Calu3 (cell line): ENCODE data around the gene ALDH7A1. TPM values are rescaled to one million over a fixed set of nuclear protein-coding genes. Genes with fewer than 3 reads are reported as not detected.
A peak's percentile ranks its signal among the peaks of the same experiment; 100 is the strongest.

Experiments
- BruUV-seq: library from RNA; stranded (reverse); fragments of 400-500 nt; replicated peaks from 2 replicates; lab custom pipeline; 2021; lab: Mats Ljungman, UMichigan
- CTCF ChIA-PET: fragments of 300-600 bp; sonication (Branson Sonifier 250); formaldehyde crosslinking; loops from one replicate; lab custom pipeline; 2022; ENCODE audit warnings: antibody characterized with exemption; lab: Charles Lee
- DNase-seq: peaks from one replicate; pipeline ENCODE4 v3.0.0; 2022
- H3K27ac Mint-ChIP-seq: one replicate; pipeline ENCODE4 v1.8.0; 2022; ENCODE audit warnings: mixed read lengths; ENCODE audit not compliant: unreplicated experiment
- H3K27me3 Mint-ChIP-seq: one replicate; pipeline ENCODE4 v1.8.0; 2022; ENCODE audit warnings: mixed read lengths; ENCODE audit not compliant: unreplicated experiment
- H3K36me3 Mint-ChIP-seq: one replicate; pipeline ENCODE4 v1.8.0; 2022; ENCODE audit warnings: mild to moderate bottlenecking, moderate library complexity, mixed read lengths; ENCODE audit not compliant: insufficient read depth, unreplicated experiment
- H3K4me1 Mint-ChIP-seq: one replicate; pipeline ENCODE4 v1.8.0; 2022; ENCODE audit warnings: mild to moderate bottlenecking, low read depth, mixed read lengths; ENCODE audit not compliant: unreplicated experiment
- H3K4me3 Mint-ChIP-seq: one replicate; pipeline ENCODE4 v1.8.0; 2022; ENCODE audit warnings: mild to moderate bottlenecking, low read depth, moderate library complexity, mixed read lengths; ENCODE audit not compliant: unreplicated experiment
- H3K9me3 Mint-ChIP-seq: one replicate; pipeline ENCODE4 v1.8.0; 2022; ENCODE audit warnings: low read depth, mixed read lengths; ENCODE audit not compliant: unreplicated experiment
- intact Hi-C: fragments of 100-400 bp; cut with micrococcal nuclease; formaldehyde crosslinking; loops from one replicate; pipeline ENCODE4 v1.10.0; 2022; ENCODE audit not compliant: unreplicated experiment
- total RNA-seq: library from RNA; stranded (reverse); gene quantifications from 2 replicates; pipeline ENCODE4 v1.2.3, GENCODE V29; 2022
- TF ChIP-seq, protein P1 (sequence below): fragments of 200-600 bp; IDR thresholded peaks from one replicate; pipeline ENCODE4 v1.8.0; 2022; ENCODE audit warnings: antibody characterized with exemption; ENCODE audit not compliant: unreplicated experiment

The ALDH7A1 gene
- total RNA-seq, 1 experiment from 2014 or later: 108 TPM

DNA sequence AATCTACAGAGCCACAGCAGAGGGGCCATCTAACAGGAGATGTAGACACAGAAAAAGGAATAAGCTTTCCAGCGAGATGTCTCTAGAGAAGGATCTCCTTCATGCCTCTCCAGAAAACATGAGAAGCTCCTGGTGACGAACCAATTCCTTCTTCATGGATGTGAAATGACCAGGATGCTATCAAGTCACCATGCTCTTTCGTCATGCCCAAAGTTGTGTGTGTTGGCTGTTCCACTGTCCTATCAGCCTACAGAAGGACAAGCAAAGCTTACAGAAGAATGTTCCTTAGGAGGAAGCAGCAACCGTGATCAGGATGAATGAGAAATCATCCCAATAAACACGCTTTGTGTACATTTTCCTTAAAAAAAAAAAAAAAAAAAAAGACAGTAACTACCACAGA is 54.4 kb downstream of the ALDH7A1 start:
- Mint-ChIP-seq H3K4me3 (no peak overlapping the region), H3K4me1 (no peaks in the 10 kb centered on the region), H3K9me3 (no peaks in the 10 kb centered on the region), H3K27me3 (no peaks in the 10 kb centered on the region), H3K36me3 (no peaks in the 10 kb centered on the region), H3K27ac (no peak overlapping the region)
- TF ChIP-seq, protein P1, sequence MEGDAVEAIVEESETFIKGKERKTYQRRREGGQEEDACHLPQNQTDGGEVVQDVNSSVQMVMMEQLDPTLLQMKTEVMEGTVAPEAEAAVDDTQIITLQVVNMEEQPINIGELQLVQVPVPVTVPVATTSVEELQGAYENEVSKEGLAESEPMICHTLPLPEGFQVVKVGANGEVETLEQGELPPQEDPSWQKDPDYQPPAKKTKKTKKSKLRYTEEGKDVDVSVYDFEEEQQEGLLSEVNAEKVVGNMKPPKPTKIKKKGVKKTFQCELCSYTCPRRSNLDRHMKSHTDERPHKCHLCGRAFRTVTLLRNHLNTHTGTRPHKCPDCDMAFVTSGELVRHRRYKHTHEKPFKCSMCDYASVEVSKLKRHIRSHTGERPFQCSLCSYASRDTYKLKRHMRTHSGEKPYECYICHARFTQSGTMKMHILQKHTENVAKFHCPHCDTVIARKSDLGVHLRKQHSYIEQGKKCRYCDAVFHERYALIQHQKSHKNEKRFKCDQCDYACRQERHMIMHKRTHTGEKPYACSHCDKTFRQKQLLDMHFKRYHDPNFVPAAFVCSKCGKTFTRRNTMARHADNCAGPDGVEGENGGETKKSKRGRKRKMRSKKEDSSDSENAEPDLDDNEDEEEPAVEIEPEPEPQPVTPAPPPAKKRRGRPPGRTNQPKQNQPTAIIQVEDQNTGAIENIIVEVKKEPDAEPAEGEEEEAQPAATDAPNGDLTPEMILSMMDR: no peak
- BruUV-seq: no TSS peak
- CTCF ChIA-PET: interaction anchor here (0.6 to 1.5 kb wide), 2 partner anchors 202 to 259 kb away, joined by 3 to 9 read pairs; no protein-coding TSS in a partner anchor
- intact Hi-C loops: no loop called here
- no peak for DNase-seq

- BruUV-seq: no TSS peak
- CTCF ChIA-PET: interaction anchor here (0.6 to 1.6 kb wide), 16 partner anchors 22 to 1190 kb away, joined by 3 to 17 read pairs (median 4); no protein-coding TSS in a partner anchor
- H3K9me3 Mint-ChIP-seq: no peaks in the 10 kb centered on the region
- DNase-seq: no peak
- no peaks in the 10 kb centered on the region for H3K27me3 Mint-ChIP-seq
- H3K4me3 Mint-ChIP-seq: no peak overlapping the region
- no peaks in the 10 kb centered on the region for H3K36me3 Mint-ChIP-seq
- intact Hi-C loops: loop anchor here (5.0 kb wide), 2 partner anchors 36 to 116 kb away; partner anchors contain the start of gene GRAMD2B
- TF ChIP-seq, protein P1: no peak
- peak overlapping the region; percentile 23 for H3K27ac Mint-ChIP-seq
- H3K4me1 Mint-ChIP-seq: no peaks in the 10 kb centered on the region
Measured at GRCh38 chr5:126538579-126538978, 56.4 kb downstream of the ALDH7A1 start.

- CTCF ChIA-PET: interaction anchor here (0.5 kb wide), 1 partner anchor 58 kb away, joined by 3 read pairs; no protein-coding TSS in a partner anchor
- Mint-ChIP-seq H3K4me1 (no peaks in the 10 kb centered on the region), H3K36me3 (no peaks in the 10 kb centered on the region), H3K9me3 (no peaks in the 10 kb centered on the region), H3K27ac (no peak overlapping the region), H3K27me3 (no peaks in the 10 kb centered on the region), H3K4me3 (no peak overlapping the region)
- TF ChIP-seq, protein P1: no peak
- no TSS peak for BruUV-seq
- intact Hi-C loops: loop anchor here (5.0 kb wide), 2 partner anchors 35 to 115 kb away; partner anchors contain the start of gene GRAMD2B
- no peak for DNase-seq
Measured at GRCh38 chr5:126536874-126537273, 58.1 kb downstream of the ALDH7A1 start.

DNA sequence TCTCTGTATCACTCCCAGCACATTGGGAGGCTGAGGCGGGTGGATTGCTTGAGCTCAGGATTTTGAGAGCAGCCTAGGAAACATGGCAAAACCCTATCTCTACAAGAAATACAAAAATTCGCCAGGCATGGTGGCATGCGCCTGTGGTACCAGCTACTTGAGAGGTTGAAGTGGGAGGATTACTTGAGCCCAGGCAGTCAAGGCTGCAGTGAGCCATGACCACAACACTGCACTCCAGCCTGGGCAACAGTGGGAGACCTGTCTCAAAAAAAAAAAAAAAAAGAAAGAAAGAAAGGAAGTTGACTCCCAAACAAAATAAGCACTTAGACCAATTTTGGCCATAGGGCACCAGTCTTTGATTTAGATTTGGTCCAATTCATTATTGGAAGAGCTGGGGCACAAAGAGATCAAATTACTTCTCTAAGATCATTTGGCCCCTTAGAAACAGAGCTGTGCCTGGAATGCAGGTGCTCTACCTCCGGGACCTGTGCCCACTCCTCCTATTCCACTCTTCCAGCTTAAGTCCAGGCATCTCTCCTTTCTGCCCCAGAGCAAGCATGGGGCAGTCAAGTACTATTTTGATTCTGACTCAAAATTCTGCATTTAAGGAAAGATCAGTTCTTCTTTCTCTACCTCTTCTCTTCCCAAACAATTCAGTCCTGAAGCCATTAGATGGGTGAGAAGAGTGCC is 59.0 kb downstream of the ALDH7A1 start:
- intact Hi-C loops: loop anchor here (5.0 kb wide), 2 partner anchors 34 to 114 kb away; partner anchors contain the start of gene GRAMD2B
- TF ChIP-seq, protein P1: no peak
- no peak for DNase-seq
- no peak overlapping the region for H3K4me3 Mint-ChIP-seq
- no peaks in the 10 kb centered on the region for H3K4me1 Mint-ChIP-seq
- no TSS peak for BruUV-seq
- no peaks in the 10 kb centered on the region for H3K9me3 Mint-ChIP-seq
- H3K27ac Mint-ChIP-seq: no peak overlapping the region
- H3K27me3 Mint-ChIP-seq: no peaks in the 10 kb centered on the region
- CTCF ChIA-PET: interaction anchor here (0.6 to 0.7 kb wide), 3 partner anchors 78 to 839 kb away, joined by 3 to 4 read pairs (median 3); no protein-coding TSS in a partner anchor
- no peaks in the 10 kb centered on the region for H3K36me3 Mint-ChIP-seq
